Retinal pigment epithelial cell (primary cell): ENCODE results near the gene WNT3.
A peak's percentile ranks its signal among the peaks of the same experiment; 100 is the strongest.

ENCODE experiments used
- DNase-seq: peaks from one replicate; pipeline ENCODE4 v3.0.0-alpha.2; 2010; ENCODE audit warnings: low read depth
- H3K4me3 ChIP-seq: 2 replicates; pipeline ENCODE4 v1.5.1; 2011; ENCODE audit warnings: mild to moderate bottlenecking, low read length, control low read depth, moderate library complexity
- TF ChIP-seq, protein P1 (sequence below): conservative IDR thresholded peaks from 2 replicates; pipeline ENCODE4 v1.5.1; 2011; ENCODE audit warnings: low read depth, low read length, control low read depth, inconsistent platforms

WNT3 gene

DNA sequence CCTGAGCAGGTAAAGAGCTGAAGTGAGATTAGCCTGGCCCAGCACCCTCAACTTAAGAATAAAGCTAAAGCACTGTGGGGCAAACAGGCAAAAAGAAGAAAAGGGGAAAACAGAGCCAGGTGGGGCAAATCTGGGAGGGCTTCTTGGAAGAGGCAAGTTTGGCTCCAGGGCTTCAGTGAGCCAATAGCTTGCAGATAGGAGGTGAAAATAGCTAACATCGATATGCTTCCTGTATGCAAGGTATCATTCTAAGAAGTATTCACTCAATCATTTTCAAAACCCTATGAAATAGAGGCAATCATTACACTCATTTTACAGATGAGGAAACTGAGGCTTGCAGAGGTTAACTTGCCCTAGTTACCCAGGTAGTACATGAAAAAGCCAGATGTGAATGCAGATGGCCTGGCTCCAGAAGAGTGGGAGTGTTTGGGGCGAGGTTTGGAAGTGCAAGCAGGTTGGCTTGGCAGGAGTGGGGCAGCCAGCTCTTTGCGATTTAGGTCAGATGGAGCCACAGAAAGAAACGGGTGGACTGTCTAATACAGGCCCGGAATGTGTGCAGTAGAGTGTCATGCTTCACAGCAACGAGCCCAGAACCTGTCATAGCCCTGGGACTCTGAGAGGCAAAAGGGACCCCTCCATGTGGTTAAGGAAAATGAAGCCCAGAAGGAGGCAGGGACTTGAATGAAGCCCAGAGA lies 5.7 kb downstream of the WNT3 start:
- DNase-seq = no peak
- TF ChIP-seq, protein P1, sequence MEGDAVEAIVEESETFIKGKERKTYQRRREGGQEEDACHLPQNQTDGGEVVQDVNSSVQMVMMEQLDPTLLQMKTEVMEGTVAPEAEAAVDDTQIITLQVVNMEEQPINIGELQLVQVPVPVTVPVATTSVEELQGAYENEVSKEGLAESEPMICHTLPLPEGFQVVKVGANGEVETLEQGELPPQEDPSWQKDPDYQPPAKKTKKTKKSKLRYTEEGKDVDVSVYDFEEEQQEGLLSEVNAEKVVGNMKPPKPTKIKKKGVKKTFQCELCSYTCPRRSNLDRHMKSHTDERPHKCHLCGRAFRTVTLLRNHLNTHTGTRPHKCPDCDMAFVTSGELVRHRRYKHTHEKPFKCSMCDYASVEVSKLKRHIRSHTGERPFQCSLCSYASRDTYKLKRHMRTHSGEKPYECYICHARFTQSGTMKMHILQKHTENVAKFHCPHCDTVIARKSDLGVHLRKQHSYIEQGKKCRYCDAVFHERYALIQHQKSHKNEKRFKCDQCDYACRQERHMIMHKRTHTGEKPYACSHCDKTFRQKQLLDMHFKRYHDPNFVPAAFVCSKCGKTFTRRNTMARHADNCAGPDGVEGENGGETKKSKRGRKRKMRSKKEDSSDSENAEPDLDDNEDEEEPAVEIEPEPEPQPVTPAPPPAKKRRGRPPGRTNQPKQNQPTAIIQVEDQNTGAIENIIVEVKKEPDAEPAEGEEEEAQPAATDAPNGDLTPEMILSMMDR = no peak
- no peak overlapping the region for H3K4me3 ChIP-seq

DNA sequence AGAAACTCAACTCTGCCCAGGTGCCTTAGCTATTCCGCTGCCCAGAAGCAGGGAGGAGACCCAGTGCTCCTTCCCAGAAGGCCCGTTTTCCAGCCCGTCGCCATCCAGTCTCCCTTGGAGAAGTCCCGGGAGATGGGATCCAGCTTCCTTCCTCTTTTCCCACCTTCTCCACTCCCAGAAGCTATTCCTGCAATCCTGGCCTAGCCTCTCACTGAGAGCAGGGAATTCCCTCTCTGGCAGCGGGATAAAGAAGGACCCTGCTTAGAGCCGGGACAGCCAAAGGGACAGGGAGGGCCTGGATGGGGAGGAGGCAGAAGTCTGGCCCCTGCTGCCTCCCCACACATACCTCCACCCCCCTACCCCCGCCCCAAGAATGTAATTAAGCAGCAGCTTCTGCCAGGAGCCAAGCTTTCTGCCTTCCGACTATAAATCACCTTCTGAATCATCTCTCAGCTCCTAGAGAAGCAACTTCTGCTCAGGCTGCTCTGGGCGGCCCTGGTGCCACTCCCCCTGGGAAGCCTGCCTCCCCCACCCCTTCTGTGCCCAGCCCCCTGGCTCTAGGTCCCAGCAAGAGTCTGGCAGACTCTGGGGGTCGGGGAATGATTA lies 6.4 kb downstream of the WNT3 start:
- no peak overlapping the region for H3K4me3 ChIP-seq
- TF ChIP-seq, protein P1 = no peak
- peak; percentile 2 for DNase-seq

DNA sequence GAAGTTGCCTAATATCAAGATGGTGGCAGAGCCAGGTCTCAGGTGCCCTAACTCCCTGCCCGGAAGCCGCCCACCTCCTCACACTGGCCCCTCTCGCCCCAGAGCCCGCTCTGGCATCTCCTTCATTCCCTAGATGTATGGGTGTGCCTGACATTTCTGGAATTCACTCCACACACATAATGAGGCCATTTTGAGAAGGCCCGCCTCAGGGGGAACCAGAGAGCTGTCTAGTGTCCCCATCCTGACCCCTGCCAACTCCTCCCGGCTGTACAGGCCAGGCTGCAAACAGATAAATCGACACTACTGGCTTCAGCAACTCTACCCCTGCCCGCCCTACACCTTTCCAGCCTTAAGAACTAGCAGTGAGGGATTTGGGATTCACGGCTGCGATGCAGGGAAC lies 7.7 kb downstream of the WNT3 start:
- no peak for DNase-seq
- TF ChIP-seq, protein P1 = no peak
- no peak overlapping the region for H3K4me3 ChIP-seq

DNA sequence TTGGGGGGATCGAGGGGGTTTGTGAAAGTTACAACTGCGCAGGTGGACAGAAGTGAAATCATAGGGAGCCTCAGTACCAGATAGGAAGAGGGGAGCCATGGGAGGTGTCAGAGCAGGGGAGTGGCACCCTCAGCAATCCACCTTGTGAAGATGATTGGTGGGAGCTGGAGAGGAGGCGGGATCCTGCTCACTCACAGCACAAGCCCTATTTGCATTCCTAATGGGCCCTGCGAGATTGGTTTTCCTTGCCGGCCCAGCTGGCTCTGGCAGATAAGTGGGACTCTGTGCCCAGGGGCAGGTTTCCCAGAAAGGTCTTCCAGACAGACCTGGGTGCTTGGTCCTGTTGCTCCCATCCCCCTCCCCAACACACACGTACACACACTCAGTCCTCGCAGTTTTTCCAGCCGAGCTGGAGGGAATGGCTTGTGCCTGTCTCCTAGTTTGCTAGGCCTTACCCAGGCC lies 9.4 kb downstream of the WNT3 start:
- TF ChIP-seq, protein P1 = no peak
- no peak for DNase-seq
- H3K4me3 ChIP-seq = no peak overlapping the region

DNA sequence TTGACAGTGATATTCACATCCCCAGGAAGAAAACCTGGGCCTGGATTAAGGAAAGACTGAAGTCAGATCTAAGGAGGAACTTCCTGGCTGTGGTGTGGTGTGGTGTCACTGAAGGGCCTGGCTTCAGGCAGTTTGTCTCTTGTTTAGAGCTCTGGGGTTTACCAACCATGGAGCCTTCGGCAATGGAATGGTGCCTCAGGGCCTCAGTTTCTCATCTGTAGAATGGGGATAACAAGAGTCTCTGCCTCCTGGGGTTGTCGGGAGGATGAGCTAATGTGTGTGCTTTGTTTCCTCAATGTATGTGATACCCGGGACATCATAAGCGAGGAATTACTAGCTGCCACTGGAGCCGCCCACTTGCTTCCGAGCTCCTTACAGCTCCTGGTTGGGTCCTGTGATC lies 12.7 kb downstream of the WNT3 start:
- TF ChIP-seq, protein P1 = no peak
- H3K4me3 ChIP-seq = no peak overlapping the region
- no peak for DNase-seq

DNA sequence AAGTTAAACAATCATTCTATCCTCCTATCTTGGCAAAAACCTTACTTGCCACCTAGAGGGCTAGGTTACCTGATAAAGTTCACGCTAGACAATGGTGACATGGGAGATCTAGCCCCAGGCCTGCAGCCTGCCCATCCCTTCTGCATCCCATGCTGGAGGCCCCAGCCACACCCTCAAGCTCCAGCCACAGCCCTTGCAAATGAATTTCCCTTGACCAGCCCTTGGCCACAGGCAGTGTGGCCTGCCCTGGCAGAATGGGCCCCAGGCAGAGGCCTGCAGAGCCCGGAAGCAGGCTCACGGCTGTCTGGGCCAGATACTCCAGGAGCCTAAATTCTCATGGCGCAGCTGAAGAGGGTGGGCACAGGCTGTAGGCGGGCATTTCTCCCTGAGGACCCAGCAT lies 14.9 kb downstream of the WNT3 start:
- TF ChIP-seq, protein P1 = no peak
- H3K4me3 ChIP-seq = no peak overlapping the region
- DNase-seq = no peak

DNA sequence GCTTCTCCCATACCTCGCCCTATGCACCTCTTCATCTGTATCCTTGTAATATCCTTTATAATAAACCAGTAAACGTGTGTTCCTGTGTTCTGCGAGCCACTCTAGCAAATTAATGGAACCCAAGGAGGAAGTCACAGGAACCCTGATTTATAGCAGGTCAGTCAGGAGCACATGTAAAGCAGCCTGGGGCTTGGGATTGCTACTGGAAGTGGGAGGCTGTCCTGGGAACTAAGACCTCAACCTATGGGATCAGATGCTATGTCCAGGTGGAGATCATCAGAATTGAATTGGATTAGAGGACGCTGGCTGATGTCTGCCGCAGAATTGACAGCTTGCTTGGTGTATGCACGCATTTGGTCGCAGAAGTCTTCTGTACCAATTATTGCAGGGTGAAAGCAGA lies 15.7 kb downstream of the WNT3 start:
- H3K4me3 ChIP-seq = no peak overlapping the region
- TF ChIP-seq, protein P1 = no peak
- DNase-seq = no peak
